Activated CD4-positive, alpha-beta T cell treated with anti-CD3 and anti-CD28 coated beads, Interleukin-10, Interleukin-2, amounts not matched to agents 100 ng/mL and 50 ng/mL, durations not matched to agents 16 hours and 8 hours (primary cell): Measurements from ENCODE around the gene PPIH.
"Not testable (repeated sequence)": the region's sequence is repeated elsewhere in the genome, so short reads cannot be mapped to it uniquely, and the experiment has no call there.

Experiments used
- DNase-seq: peaks from one replicate; pipeline ENCODE4 v3.0.0-alpha.2; 2020

The PPIH gene

DNA sequence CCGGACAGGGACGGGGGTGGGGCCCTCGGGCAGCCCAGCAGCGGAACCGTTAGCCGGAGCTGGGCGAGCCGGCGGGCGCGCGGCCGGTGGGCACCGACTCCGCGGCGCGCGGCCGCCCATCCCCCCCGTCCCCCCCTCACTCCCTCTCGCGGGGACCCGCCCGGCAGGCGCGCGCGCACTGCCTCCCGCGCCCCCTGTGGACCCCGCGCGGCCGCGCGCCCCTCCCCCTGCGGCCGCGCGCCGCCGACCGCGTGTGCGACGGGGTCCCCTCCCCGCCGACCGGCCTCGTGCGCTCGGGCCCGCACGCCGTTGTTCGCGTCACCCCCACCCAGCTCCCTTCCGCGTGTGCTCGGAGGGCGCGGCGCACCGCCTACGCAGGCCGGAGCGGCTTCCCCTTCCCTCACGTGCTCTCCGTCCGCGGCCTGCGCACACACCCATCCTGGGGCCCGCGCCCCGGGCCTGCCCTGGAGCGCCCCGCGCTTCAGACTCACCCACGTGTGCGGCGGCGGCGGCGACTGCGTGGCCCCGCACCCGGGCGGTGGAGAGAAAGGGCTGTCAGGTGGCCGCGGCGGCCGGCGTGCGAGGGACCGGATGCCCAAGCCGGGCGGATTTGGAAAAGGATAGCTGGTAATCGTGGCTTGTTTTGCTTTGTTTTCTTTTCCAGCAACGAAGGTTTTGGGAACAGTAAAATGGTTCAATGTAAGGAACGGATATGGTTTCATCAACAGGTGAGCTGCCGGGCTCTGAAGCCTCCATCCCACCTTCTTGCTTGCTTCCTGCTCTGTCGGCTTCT, 24.7 kb downstream of the PPIH start:
- DNase-seq = peak; percentile 81

DNA sequence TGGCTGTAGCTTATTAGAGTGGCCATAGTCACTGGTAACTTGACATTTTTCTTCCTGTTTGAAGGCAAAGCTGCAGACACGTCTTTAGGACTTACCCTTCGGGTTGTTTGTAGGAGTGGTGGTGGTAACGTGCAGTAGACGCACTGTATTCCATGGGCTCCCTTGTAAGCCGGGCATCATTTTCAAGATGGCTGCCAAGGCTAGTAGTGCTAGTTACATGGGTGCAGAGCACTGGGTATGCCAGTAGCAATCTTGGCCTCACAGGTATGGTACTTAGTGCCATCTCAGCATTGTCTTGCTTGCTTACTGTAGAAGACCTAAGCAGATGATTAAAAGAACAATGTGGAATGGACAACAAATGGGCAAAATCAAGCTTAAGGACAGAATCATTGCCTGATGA, 25.9 kb downstream of the PPIH start:
- peak; percentile 60 for DNase-seq

DNA sequence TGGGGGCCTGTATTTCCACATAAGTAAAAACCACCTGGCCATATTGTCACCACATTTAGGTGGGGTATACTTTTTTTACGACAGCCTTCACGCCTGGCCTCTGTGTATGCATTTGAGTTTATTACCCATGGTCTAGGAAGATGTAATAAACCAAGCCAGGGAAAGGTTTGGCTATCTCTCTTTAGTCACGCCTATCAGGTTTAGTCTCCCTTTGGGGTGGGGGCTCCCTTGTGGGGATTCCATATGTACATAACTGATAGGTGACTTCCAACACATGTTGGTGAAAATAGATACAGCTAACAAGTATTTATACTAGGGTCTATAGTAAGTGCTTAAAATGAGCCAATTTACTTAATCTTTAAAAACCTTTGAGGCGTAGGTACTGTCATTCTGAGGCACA, 28.2 kb downstream of the PPIH start:
- no peak for DNase-seq

DNA sequence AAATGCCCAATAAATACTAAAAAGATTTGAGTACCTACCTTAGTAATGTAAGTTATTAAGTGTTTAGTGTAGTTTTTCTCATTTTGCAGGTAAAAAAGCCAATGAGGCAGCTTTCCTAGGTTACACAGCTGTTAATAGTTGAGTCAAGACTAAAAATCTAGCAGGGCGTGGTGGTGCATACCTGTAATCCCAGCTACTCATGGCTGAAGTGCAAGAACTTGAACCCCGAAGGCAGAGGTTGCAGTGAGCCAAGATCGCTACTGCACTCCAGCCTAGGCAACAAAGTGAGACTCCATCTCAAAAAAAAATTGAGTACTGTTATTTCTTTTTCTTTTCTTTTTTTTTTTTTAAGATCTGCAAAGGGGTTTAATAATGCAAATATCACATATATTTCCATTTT, 31.7 kb downstream of the PPIH start:
- no peak for DNase-seq

DNA sequence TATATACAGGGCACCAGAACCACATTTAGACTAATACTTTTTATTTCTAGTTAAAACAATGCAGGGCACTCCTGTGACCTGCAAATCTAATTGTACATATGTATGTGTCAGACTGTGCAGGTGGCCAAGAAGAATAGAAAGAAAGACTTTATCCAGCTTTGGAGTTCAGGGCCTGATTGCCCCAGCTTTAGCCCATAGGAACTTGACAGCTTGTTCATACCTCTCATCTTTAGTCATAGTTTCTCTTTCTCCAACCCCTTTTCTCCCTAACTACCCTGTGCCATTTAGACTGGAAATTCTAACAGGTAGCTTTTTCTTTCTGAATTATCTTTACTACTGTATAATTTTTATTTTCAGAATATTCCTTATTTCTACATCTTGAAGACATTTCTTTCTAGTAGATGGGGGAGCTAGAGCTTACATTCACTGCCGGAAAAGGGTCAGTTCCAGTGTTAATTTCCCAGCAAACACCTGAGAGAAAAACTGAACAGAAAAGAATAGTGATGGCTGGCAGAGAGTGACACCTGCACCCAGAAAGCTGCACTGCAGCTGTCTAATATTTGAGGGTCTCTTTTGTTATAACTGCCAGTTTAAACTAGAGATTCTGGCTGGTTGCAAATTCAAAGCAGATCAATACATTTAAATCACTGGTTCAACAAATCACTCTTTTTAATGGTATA, 32.4 kb downstream of the PPIH start:
- DNase-seq = peak; percentile 25

DNA sequence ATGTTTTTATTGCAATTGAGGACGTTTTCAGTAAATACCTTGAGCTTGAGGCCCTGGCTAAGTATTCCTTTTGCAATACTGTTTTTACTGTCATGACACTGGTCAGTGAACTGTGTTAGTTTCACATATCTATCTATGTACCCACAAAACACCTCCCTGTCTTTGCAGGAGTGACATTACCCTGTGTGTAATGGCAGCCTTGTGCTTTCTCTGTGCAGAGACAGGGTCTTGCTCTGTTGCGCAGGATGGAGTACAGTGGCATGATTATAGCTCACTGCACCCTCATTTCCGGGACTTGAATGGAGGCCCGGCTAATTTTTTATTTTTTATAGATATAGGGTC, 32.9 kb downstream of the PPIH start:
- no peak for DNase-seq

DNA sequence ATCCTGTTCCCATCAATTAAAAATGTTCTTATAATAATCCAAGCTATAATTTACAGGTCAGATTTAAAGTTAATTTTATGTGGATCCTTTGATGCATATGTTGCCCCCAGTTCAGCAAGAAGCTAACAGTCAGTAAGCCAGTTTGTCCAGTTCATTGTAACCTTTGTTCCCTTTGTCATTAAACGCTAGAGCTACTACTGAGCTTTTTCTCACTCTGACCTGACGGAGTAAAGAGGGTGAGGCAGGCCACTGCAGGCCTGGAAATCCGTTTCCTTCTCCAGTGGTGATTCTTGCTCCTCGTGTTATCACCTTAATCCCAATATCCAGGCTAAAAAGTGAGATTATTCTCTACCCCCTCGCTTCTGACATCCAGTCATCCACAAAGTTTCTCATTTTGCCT, 34.2 kb downstream of the PPIH start:
- DNase-seq = no peak

DNA sequence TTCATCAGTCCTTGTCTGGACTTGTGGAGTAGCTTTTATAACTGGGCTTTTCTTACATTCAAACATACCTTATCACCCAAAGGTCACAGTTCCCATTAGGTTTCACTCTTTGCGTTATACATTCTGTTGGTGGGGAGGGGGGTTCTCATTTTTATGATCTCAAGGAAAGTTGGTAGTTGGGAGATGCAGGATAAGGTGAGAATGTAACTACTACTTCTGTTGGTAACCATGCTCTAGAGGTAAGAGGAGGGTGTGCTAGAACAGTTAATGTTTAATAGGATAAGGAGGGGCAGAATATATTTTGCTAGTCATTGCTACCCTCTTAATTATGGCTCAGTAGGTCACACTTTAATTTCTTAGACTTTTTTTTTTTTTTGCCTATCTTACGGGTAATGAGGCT, 34.7 kb downstream of the PPIH start:
- DNase-seq = no peak

DNA sequence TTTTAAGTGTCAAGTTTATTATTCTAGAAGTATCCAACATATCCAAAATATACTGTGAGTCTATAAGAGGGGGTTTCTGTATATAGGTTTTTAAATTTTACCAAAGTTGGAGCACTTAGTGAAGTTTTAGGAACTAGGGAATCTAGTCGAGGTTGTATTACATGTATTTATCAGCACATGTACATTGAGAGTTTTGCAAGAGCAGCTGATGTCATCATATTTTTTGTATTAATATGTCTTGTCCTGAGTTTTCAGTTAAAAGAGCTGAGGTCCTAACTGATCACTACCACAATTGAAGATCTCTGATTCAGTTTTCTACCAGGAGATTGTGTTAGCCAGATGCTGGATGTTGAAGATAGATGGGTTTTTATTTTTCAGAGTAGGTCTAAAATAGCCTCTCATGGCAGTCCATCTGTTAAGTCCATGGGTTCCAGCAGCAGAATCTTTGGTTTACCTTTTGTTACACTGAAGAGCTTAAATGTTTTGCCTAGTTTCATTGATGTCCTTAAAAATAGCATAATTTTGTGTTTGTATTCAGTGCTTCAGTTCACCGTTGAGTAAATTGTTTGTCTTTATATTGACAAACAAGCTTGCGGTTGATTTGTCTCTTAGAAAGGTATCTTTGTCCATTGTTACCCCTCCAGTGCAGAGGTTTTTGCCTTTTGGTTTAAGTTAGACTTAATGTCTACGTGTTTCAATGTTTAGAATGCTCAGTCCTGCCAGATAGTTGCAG, 40.0 kb downstream of the PPIH start:
- no peak for DNase-seq

DNA sequence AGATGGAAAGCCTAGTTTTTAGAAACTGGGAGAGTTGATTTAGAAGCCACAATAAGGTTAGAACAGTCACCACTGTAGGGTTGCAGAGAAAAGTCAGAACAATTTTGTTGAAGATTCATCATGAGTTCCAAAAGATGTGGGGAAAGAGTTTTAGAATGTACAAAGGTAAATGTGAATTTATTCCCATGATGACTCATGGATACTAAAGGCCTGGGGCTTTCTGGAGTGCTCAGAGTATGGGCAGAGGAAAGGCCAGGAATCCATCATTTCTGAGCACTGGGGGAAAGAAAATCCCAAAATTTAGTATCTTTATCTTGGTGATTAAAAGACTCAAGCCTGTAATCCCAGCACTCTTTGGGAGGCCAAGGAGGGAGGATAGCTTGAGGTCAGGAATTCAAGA, 41.8 kb downstream of the PPIH start:
- no peak for DNase-seq

DNA sequence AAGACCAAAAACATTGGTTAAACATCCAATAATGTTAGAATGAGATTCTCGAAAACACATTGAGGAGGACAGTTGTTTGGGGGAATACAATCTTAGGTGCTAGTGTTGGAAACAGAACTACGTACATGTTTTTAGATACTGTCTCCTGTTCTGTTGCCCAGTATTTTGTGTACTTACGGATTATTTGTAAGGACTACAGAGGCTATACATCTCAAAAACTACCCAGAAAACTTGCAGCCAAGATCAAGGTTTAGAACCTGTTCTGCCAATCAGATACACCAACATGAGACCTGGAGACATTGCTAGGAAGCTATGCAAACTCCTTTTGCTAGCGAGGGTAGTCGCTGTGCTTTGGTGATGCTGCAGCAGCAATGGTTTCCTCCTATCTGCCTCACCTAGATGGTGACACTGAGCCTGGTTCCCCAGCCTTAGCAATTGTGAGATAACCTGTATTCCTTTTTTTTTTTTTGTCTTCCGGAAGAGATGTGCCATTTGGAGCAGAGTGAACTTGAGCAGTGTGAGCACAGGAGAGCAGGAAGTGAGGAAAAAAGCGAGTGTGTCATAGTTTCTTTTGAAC, 45.8 kb downstream of the PPIH start:
- DNase-seq = no peak

DNA sequence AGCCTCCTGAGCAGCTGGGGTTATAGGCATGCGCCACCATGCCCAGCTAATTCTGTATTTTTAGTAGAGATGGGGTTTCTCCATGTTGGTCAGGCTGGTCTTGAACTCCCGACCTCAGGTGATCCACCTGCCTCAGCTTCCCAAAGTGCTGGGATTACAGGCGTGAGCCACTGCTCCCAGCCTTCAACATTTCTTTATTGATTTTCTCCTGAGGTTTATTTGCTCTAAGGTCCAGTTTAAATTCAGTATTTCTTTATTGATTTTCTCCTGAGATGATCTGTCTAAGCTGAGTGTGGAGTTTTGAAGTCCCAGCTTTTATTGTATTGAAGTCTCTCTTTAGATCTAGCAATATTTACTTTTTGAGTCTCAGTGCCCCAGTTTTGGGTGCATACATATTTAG, 54.6 kb downstream of the PPIH start:
- DNase-seq = not testable (repeated sequence)

DNA sequence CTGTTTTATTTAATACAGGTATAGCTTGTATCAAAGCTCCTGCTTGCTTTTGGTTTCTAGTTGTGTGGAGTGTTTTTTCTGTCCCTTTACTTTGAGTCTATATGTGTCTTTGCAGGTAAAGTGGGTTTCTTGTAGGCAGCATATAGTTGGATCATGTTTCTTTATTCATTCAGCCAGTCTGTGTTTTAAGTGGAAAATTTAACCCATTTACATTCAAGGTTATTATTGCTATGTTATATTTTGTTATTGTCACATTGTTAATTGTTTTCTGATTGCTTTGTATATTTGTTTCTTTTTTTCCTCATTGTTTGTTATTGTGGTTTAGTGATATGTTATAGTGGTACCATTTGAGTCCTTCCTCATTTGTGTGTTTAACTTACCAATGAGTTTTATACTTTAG, 55.1 kb downstream of the PPIH start:
- DNase-seq = no peak

DNA sequence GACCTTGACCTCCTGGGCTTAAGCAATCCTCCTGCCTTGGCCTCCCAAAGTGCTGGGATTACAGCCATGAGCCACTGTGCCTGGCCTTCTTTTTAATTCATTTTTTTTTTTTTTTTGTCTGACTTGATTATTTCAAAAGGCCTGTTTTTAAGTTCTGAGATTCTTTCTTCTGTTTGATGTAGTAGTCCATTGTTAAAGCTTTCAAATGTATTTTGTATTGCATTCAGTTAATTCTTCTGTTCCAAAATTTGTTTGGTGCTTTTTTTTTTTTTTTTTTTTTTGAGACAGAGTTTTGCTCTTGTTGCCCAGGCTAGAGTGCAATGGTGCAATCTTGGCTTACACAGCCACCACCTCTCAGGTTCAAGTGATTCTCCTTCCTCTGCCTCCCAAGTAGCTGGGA, 56.2 kb downstream of the PPIH start:
- not testable (repeated sequence) for DNase-seq

DNA sequence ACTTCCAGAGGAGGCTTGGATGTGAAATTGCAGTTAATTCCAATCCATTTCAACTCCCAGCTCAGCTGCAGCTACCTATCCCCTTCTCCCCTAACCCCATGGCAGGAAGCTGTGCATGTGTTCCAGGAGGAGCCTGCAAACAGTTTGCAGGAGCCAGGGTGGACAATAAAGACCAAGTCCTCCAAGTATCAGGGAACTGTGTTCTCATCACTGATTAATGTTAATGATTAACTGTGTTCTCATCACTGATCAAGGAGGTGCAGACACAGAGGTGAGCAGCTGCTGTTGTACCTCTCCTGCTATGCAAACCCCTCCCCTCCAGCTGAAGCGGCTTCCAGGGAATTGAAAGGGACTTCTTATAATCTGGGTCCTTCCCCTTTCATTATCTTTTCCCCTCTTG, 62.6 kb downstream of the PPIH start:
- no peak for DNase-seq

DNA sequence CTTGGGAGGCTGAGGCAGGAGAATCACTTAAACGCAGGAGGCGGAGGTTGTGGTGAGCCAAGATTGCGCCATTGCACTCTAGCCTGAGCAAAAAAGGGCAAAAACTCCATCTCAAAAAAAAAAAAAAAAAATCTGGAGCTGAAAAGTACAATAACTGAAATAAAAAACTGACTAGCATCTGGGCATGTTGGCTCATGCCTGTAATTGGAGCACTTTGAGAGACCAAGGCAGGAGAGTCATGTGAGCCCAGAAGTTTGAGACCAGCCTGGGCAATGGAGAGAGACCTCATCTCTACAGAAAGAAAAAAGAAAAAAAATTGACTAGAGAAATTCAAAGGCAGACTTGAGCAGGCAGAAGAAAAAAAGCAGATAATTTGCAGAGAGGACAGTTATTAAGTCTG, 63.7 kb downstream of the PPIH start:
- no peak for DNase-seq

DNA sequence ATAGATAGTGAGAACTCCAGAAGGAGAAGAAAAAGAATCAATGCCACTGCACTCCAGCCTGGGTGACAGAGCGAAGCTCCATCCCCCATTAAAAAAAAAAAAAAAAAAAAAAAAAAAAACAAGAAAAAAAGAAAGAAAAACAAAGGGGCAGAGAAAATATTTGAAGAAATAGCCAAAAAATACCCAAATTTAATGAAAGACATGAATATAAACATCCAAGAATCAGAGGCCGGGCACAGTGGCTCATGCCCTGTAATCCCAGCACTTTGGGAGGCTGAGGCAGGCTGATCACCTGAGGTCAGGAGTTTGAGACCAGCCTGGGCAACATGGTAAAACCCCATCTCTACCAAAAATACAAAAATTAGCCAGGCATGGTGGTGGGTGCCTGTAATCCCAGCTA, 64.2 kb downstream of the PPIH start:
- not testable (repeated sequence) for DNase-seq

DNA sequence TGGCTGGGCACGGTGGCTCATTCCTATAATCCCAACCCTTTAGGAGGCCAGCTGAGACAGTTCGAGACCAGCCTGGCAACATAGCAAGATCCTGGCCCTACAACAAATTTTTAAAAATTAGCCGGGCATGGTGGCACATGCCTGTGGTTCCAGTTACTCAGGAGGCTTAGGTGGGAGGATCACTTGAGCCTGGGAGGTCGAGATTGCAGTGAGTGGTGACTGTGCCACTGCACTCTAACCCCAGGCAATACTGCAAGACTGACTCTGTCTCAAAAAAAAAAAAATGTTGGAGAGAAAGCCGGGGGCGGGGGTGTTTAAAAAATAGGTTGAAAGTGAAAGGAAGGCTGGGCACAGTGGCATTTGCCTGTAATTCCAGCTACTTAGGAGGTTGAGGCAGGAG, 65.3 kb downstream of the PPIH start:
- DNase-seq = no peak

DNA sequence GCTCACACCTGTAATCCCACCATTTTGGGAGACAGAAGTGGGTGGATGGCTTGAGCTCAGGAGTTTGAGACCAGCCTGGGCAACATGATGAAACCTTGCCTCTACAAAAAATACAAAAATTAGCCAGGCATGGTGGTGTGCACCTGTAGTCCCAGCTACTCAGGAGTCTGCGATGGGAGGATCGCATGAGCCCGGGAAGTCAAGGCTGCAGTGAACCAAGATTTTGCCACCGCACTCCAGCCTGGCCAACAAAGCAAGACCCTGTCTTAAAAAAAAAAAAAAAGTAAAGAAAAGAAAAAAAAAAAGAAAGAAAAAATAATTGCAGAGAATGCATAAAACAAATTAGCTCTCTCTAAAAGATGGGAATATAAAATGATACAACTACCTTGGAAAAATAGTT, 67.6 kb downstream of the PPIH start:
- DNase-seq = not testable (repeated sequence)
